ENCODE data around the gene ENTREP3. TPM values are rescaled to one million over a fixed set of nuclear protein-coding genes. Genes with fewer than 3 reads are reported as not detected.

ENTREP3 gene
- total RNA-seq, 1 donor from 2014 or later = 51.9 TPM

DNA sequence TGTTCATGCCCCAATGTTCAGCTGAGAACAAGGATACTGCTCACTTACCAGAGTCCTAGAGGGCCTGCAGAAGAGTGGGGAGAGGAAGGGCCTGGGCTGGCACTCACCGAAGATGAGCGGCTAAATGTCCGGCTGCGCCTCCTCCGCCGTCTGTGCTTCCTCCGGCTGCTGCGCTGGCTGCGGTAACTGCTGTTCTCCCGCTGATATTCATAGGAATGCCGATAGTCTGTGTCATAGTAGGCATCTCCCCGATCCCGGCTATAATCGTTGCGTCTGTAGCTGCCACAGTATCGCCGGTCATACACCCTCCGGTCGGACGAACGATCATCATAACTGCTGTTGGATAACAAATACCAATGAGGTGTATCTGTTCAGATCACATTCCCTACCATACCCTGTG lies 14.1 kb upstream of the ENTREP3 start:
- Mint-ChIP-seq H3K27me3 (ENCODE audit: low read depth) (no peaks in the 10 kb centered on the region), H3K36me3 (peaks cover 39% of the 10 kb centered on the region), H3K4me3 (no peak overlapping the region), H3K27ac (no peak overlapping the region), H3K4me1 (peaks cover 22% of the 10 kb centered on the region), H3K9me3 (no peaks in the 10 kb centered on the region)
- no peak for DNase-seq (ENCODE audit: low spot score in 2 of 2, unreplicated experiment in 2 of 2)
- TF ChIP-seq, protein P1, sequence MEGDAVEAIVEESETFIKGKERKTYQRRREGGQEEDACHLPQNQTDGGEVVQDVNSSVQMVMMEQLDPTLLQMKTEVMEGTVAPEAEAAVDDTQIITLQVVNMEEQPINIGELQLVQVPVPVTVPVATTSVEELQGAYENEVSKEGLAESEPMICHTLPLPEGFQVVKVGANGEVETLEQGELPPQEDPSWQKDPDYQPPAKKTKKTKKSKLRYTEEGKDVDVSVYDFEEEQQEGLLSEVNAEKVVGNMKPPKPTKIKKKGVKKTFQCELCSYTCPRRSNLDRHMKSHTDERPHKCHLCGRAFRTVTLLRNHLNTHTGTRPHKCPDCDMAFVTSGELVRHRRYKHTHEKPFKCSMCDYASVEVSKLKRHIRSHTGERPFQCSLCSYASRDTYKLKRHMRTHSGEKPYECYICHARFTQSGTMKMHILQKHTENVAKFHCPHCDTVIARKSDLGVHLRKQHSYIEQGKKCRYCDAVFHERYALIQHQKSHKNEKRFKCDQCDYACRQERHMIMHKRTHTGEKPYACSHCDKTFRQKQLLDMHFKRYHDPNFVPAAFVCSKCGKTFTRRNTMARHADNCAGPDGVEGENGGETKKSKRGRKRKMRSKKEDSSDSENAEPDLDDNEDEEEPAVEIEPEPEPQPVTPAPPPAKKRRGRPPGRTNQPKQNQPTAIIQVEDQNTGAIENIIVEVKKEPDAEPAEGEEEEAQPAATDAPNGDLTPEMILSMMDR (IDR thresholded peaks at IDR 0.05; ENCODE audit: unreplicated experiment) = no peak

DNA sequence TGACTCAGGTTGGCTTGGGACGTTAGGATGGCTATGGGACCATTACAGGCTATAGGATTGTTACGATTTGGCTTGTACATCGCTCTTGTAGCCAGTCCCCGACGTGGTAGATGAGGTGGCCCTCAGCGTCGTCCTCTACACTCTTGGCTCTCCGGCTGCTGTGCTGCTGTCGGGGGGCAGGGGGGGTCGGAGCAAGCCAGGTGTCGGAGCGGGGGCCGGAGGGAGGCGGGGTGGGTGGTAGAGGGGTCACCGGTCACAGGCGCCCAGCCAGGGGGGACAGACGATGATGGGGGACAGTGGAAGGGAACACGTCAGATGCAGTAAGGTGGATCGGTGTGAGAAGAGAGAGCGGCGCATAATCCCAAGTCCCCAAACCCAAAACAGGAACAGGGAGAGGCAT lies 13.3 kb upstream of the ENTREP3 start:
- no peak overlapping the region for H3K4me3 Mint-ChIP-seq
- H3K27me3 Mint-ChIP-seq (ENCODE audit: low read depth) = no peaks in the 10 kb centered on the region
- DNase-seq (ENCODE audit: low spot score in 2 of 2, unreplicated experiment in 2 of 2) = no peak
- TF ChIP-seq, protein P1 (IDR thresholded peaks at IDR 0.05; ENCODE audit: unreplicated experiment) = no peak
- peaks cover 43% of the 10 kb centered on the region for H3K36me3 Mint-ChIP-seq
- H3K27ac Mint-ChIP-seq = no peak overlapping the region
- H3K9me3 Mint-ChIP-seq = no peaks in the 10 kb centered on the region
- peaks cover 19% of the 10 kb centered on the region for H3K4me1 Mint-ChIP-seq

DNA sequence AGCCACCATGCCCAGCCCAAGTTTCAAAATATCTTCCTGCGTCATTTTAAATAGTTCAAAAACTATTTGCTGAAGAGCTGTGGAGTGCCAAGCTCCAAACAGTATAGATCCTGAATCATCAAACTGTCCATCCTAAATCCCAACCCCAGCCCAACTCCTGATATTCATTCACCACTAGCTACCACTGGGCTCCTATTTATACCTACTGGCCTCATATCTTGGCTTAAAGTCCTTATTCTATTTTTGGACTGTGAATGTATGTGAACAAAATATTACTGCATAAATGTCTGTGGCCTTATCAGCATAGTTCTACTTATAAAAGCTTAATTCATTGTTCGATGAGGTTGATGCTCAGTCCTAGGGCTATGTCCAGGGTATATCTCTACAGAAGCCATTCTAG lies 12.1 kb upstream of the ENTREP3 start:
- H3K4me3 Mint-ChIP-seq = no peak overlapping the region
- no peak overlapping the region for H3K27ac Mint-ChIP-seq
- no peak for DNase-seq (ENCODE audit: low spot score in 2 of 2, unreplicated experiment in 2 of 2)
- H3K36me3 Mint-ChIP-seq = peaks cover 43% of the 10 kb centered on the region
- H3K9me3 Mint-ChIP-seq = no peaks in the 10 kb centered on the region
- TF ChIP-seq, protein P1 (IDR thresholded peaks at IDR 0.05; ENCODE audit: unreplicated experiment) = no peak
- peaks cover 14% of the 10 kb centered on the region for H3K4me1 Mint-ChIP-seq
- H3K27me3 Mint-ChIP-seq (ENCODE audit: low read depth) = no peaks in the 10 kb centered on the region

DNA sequence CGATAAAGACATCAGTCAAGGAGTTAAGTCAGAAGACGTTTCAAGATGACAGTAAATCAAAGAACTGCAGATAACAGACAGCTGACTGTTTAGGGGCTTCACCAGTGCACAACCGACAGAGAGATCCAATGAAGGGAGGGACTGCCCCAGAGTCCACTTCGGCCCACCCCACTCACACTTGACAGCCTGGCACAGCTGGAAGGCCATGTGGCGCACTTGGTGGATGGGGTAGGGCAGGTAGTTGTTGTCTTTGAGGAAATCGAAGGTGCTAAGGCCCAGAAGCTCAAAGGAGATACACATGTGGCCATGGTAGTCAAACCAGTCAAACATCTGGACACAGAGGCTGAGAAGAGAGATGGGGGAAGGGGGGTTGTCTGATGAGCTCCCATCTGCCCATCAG lies 11.3 kb upstream of the ENTREP3 start:
- Mint-ChIP-seq H3K27ac (no peak overlapping the region), H3K4me3 (no peak overlapping the region), H3K4me1 (peaks cover 15% of the 10 kb centered on the region), H3K27me3 (ENCODE audit: low read depth) (no peaks in the 10 kb centered on the region), H3K36me3 (peaks cover 43% of the 10 kb centered on the region), H3K9me3 (no peaks in the 10 kb centered on the region)
- TF ChIP-seq, protein P1 (IDR thresholded peaks at IDR 0.05; ENCODE audit: unreplicated experiment) = no peak
- DNase-seq (ENCODE audit: low spot score in 2 of 2, unreplicated experiment in 2 of 2) = no peak

DNA sequence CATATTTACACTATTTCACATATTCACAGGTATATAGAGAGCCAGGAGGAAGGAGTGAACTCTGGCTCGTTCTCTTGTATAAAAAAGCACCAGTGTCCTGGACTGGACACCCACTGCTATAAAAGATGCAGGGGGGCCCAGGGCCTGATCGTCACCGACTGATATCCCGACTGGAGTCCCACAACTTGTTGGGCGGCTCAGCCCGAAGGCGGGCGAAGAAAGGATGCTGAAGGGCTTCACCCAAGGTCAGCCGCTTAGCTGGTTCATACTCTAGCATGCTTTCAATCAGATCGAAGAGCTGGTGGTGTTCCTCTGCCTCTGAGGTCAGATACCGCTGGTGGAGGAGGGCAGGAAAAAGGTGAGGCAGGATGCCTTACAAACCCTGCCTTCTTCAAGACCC lies 7.8 kb upstream of the ENTREP3 start:
- Mint-ChIP-seq H3K27ac (peak overlapping the region; percentile 98), H3K9me3 (no peaks in the 10 kb centered on the region), H3K4me1 (peaks cover 19% of the 10 kb centered on the region), H3K36me3 (peaks cover 35% of the 10 kb centered on the region), H3K4me3 (peak overlapping the region; percentile 2), H3K27me3 (ENCODE audit: low read depth) (no peaks in the 10 kb centered on the region)
- TF ChIP-seq, protein P1 (IDR thresholded peaks at IDR 0.05; ENCODE audit: unreplicated experiment) = no peak
- no peak for DNase-seq (ENCODE audit: low spot score in 2 of 2, unreplicated experiment in 2 of 2)

Measured in mesothelial cell of epicardium (in vitro differentiated cells).